ENCODE measurements around the gene OR4F17.
"Not testable (repeated sequence)": the region's sequence is repeated elsewhere in the genome, so short reads cannot be mapped to it uniquely, and the experiment has no call there.

The OR4F17 gene, protein sequence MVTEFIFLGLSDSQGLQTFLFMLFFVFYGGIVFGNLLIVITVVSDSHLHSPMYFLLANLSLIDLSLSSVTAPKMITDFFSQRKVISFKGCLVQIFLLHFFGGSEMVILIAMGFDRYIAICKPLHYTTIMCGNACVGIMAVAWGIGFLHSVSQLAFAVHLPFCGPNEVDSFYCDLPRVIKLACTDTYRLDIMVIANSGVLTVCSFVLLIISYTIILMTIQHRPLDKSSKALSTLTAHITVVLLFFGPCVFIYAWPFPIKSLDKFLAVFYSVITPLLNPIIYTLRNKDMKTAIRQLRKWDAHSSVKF

DNA sequence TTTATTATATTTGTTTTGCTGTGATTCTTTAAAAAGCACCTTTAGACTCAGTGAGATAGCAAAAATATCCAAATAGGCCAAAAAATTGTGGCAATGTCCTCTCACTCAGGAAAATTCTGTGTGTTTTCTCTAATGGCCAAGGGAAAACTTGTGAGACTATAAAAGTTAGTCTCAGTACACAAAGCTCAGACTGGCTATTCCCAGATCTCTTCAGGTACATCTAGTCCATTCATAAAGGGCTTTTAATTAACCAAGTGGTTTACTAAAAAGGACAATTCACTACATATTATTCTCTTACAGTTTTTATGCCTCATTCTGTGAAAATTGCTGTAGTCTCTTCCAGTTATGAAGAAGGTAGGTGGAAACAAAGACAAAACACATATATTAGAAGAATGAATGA lies at the start of gene OR4F17:
TSS of gene OR4F17 (plus strand) at position 301 of the 400 bp plus-strand sequence. CDS start 3,575 bp downstream, outside the sequence.
- not testable (repeated sequence) for DNase-seq (ENCODE audit: extremely low read depth in 1 of 2, low read depth in 1 of 2)

DNA sequence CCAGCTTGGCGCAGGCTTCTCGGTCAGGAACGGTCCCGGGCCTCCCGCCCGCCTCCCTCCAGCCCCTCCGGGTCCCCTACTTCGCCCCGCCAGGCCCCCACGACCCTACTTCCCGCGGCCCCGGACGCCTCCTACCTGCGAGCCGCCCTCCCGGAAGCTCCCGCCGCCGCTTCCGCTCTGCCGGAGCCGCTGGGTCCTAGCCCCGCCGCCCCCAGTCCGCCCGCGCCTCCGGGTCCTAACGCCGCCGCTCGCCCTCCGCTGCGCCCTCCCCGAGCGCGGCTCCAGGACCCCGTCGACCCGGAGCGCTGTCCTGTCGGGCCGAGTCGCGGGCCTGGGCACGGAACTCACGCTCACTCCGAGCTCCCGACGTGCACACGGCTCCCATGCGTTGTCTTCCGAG lies 36.1 kb upstream of the OR4F17 start:
- peak; percentile 4 to 42 for DNase-seq (ENCODE audit: extremely low read depth in 1 of 2, low read depth in 1 of 2)

DNA sequence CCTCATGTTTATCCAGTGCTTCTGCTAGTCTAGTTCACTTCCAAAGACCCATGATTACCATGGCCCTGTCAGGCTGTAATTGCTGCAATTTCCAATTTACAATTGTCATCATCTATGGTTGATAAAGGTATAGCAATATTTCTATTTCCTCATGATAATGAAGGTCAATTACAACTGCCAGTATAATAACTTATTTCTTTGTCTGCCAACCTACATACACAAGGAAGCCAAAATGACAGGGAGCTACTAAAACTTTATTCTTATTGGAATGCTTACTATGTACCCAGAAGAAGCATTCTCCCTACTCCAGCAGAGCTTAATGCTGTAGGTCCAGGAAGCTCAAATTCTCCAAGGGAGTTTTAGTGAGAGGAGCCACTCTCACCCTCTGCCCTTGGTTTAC lies 24.0 kb upstream of the OR4F17 start:
- not testable (repeated sequence) for DNase-seq (ENCODE audit: extremely low read depth in 1 of 2, low read depth in 1 of 2)

DNA sequence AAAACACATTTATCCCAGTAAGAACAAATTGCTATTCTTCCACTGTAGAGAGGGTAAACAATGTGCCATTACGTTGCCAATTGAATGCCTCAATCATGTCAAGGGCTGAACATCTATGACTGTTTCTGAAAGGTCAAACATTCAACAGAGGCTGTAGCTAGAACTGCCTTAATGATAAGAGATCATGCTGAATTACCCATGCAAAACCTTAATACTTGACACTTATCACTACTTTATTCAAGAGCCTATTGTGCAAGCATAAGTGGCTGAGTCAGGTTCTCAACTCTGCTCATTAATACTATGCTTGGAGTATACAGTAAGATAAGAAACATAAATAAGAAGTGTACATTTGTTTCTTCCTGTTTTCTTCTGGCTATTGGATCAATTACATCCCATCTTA lies 23.3 kb upstream of the OR4F17 start:
- DNase-seq (ENCODE audit: extremely low read depth in 1 of 2, low read depth in 1 of 2), result not testable (repeated sequence)

DNA sequence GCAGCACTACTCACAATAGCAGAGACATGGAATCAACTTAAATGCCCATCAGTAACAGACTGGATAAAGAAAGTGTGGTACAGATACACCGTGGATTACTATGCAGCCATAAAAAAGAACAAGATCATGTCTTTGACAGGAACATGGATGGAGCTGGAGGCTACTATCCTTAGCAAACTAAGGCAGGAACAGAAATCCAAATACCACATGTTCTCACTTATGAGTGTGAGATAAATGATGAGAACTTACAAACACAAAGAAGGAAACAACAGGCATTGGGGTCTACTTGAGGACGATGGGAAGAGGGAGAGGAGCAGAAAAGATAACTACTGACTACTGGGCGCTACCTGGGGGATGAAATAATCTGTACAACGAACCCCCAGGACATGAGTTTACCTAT lies 16.2 kb upstream of the OR4F17 start:
- DNase-seq (ENCODE audit: extremely low read depth in 1 of 2, low read depth in 1 of 2), result not testable (repeated sequence)

DNA sequence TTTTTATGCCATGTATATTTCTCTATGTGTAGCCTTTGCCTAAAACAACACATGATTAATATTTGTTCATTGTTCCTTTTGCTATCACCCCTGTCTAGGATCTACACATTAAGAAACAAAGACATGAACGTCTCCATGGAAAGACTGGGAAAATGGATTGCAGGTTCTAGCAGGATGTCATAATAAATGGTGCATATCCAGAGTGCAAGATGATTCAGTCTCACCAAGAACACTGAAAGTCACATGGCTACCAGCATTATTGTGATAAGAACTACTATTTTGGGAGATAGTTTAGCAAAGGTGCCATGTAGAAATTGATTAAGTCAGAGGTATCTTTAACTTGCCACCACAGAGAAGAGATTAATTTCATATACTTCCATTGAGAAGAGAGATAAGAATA lies 12.1 kb upstream of the OR4F17 start:
- DNase-seq (ENCODE audit: extremely low read depth in 1 of 2, low read depth in 1 of 2), result not testable (repeated sequence)

DNA sequence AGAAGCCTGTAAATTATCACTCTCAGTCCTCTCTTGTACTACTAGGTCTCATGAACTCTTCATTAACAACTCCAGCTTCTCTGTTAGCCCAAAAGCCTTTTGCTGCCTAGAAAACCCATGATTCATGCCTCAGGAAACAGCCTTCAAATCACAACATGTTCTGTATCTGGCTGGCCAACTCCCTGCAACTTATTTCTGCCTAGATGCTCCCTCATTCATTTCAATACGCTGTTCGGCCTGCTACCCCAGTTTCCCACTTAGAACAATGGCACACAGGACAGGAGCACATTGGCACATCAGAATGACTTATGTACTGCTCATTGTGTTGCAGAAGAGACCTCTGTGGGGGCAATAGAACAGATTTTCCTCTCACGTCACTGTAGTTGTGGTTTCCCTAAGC lies 9.3 kb upstream of the OR4F17 start:
- DNase-seq (ENCODE audit: extremely low read depth in 1 of 2, low read depth in 1 of 2), result not testable (repeated sequence)

DNA sequence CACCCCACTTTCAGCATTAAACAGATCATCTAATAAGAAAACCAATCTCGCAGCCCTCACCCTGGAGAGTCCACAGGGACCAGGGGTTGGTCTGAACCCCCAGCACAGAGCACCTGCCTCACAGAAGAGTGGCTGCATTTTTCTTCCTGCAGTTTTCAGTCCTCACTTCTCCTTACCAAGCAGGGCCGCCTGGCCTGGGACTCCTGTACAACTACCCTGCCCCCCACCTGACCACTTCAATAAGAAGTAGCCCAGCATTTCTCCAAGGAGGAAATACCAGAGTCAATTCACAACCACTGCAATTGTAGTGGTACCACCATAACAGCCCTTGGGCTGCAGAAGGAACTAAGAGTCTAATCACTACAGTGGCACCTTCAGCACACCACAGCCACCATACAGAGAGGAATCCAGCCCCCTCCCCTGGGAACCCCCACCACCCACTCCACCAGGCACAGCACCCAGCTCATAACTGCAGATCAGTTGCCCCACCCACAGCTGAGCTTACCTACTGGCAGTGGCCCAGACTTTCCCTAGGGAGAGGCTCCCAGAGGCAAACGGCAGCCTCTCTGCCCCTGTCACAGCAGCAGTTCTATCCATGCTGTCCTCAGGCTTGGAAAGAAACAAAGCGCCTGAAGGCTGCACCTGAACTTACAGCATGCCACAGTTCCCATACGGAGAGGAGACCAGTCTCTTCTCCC lies 13.7 kb downstream of the OR4F17 start:
- DNase-seq (ENCODE audit: extremely low read depth in 1 of 2, low read depth in 1 of 2), result not testable (repeated sequence)
